Measurements from ENCODE around the gene PRUNE2. TPM values are rescaled to one million over a fixed set of nuclear protein-coding genes. Genes with fewer than 3 reads are reported as not detected.
A peak's percentile ranks its signal among the peaks of the same experiment; 100 is the strongest.

Gene PRUNE2
- total and polyA plus RNA-seq, 9 donors: 9.1 to 16.4 (median 11.9) TPM

DNA sequence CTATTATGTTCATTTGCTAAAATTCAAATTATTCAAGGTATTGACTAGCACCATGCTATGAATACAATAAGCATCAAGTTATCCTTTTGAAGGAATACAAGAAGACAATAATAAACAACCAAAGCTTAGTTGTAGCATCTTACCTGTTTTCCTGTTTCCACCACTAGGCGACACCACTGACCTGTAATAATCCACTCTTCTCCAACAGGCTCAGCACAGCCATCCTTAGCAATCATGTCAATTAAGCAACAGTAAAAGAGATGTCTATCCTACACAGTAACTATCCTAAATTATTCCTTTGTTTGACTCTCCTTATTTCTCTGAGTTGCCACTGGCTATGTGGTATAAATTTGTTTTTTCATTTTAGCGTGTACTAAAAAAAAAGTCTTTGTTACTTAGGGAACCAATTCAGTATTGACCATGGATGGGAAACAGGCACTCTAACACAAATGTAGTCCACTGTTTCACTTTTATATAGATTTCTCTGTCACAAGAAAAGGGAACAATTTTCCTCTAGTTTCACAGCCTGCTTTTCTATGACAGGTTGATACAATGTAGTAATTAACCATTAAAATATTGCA lies 95.4 kb downstream of the PRUNE2 start:
- H3K4me1 ChIP-seq (ENCODE audit: control insufficient read depth, insufficient read depth, low read length): no peaks in the 10 kb centered on the region
- no peaks in the 10 kb centered on the region for H3K27me3 ChIP-seq (ENCODE audit: control insufficient read depth, insufficient read depth, low read length)
- no peaks in the 10 kb centered on the region for H3K36me3 ChIP-seq (ENCODE audit: control insufficient read depth, insufficient read depth, low read length)
- no peaks in the 10 kb centered on the region for H3K9me3 ChIP-seq (replicated peaks; ENCODE audit: control insufficient read depth, low read depth, low read length)
- no peak overlapping the region for H3K4me3 ChIP-seq (ENCODE audit: low read length)
- peak; percentile 55 for DNase-seq
- WGBS (ENCODE audit: insufficient coverage): 0% methylated on average over 1 of the region's 2 CpGs
- no peak overlapping the region for H3K27ac ChIP-seq (ENCODE audit: low read length)

DNA sequence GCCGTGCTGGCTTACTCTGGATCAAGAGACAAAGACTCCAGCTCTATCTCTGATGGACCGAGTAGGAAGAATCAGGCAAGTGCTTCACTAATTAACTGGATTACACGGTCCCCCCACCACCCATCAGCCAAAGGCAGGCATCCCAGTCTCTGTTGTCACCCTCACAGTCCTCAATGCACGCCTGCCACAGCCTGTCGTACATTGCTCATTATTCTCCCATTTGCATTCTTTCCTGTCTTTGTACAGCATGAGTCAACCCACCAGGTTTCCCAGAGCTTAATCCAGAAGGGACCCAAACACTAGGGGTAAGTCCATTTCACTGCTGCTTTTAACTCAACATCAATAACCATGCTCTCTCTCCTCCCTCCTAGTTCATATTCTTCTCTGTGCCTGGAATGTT lies 97.3 kb downstream of the PRUNE2 start:
- Histone ChIP-seq H3K27ac (ENCODE audit: low read length) (no peak overlapping the region), H3K9me3 (replicated peaks; ENCODE audit: control insufficient read depth, low read depth, low read length) (no peaks in the 10 kb centered on the region), H3K27me3 (ENCODE audit: control insufficient read depth, insufficient read depth, low read length) (no peaks in the 10 kb centered on the region), H3K4me3 (ENCODE audit: low read length) (no peak overlapping the region), H3K4me1 (ENCODE audit: control insufficient read depth, insufficient read depth, low read length) (no peaks in the 10 kb centered on the region), H3K36me3 (ENCODE audit: control insufficient read depth, insufficient read depth, low read length) (no peaks in the 10 kb centered on the region)
- DNase-seq: no peak
- 58% methylated on average over 5 of the region's 5 CpGs for WGBS (ENCODE audit: insufficient coverage)

DNA sequence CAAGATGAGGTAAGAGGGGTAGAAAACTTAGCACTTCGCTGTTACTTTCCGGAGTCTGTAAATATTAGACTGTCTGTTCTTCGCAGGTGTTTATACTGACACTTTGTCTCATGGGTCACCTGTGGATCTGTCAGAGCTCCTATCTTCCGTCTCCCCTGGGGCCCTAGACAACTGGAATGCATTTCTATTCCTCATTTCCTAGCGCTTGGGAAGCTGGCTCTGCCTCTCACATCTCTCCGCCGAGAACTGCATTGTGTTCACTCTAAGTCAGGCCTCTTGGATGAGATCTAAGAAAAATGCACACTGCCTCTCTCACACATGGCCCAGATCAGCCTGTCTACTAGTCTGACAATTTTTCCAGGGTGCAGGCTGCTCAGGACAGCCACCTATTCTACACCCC lies 102.2 kb downstream of the PRUNE2 start:
- no peak for DNase-seq
- H3K36me3 ChIP-seq (ENCODE audit: control insufficient read depth, insufficient read depth, low read length): no peaks in the 10 kb centered on the region
- no peak overlapping the region for H3K4me3 ChIP-seq (ENCODE audit: low read length)
- no peaks in the 10 kb centered on the region for H3K9me3 ChIP-seq (replicated peaks; ENCODE audit: control insufficient read depth, low read depth, low read length)
- H3K4me1 ChIP-seq (ENCODE audit: control insufficient read depth, insufficient read depth, low read length): no peaks in the 10 kb centered on the region
- no peaks in the 10 kb centered on the region for H3K27me3 ChIP-seq (ENCODE audit: control insufficient read depth, insufficient read depth, low read length)
- no peak overlapping the region for H3K27ac ChIP-seq (ENCODE audit: low read length)
- WGBS (ENCODE audit: insufficient coverage): 76% methylated on average over 7 of the region's 7 CpGs

DNA sequence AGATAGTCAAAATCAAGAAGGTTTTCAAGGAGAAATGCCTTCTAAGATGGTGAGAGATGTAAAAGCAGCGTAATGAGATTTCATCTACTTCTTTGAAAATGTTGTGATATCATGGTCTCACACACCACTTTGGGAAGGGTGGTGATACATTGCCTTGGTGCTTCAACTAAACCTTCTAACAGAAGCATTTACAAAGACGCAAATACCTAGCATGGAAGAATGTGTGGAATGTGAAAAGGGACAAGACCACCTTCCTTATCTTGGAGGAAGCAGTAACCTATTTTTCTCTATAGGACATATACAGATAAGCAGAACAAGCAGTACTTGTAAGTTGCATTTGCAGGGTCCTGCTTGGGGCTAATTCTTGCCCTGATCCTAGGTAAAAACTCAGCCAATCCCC lies 102.8 kb downstream of the PRUNE2 start:
- Histone ChIP-seq H3K27me3 (ENCODE audit: control insufficient read depth, insufficient read depth, low read length) (no peaks in the 10 kb centered on the region), H3K27ac (ENCODE audit: low read length) (no peak overlapping the region), H3K9me3 (replicated peaks; ENCODE audit: control insufficient read depth, low read depth, low read length) (no peaks in the 10 kb centered on the region), H3K36me3 (ENCODE audit: control insufficient read depth, insufficient read depth, low read length) (no peaks in the 10 kb centered on the region), H3K4me3 (ENCODE audit: low read length) (no peak overlapping the region), H3K4me1 (ENCODE audit: control insufficient read depth, insufficient read depth, low read length) (no peaks in the 10 kb centered on the region)
- WGBS (ENCODE audit: insufficient coverage): no CpG with 5 or more reads among the region's 2 CpGs
- DNase-seq: no peak

DNA sequence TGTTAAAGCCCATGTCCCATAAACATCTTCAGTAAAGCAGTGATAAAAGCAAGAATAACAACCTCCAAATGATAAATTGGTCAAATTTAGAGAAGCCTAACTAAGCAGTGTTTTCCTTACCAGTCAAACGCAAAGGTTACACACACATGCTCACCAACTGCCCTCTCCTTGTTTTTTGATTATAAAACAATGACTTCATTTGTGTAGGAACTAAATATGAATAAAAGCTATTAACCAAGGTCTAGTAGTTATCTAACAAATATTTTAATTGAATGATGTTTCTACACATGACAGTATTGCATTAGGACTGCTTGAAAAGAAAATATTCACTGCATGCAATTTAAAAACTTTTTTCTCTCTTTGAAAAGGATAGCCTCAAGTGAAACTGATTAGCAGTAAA lies 105.0 kb downstream of the PRUNE2 start:
- H3K9me3 ChIP-seq (replicated peaks; ENCODE audit: control insufficient read depth, low read depth, low read length): no peaks in the 10 kb centered on the region

DNA sequence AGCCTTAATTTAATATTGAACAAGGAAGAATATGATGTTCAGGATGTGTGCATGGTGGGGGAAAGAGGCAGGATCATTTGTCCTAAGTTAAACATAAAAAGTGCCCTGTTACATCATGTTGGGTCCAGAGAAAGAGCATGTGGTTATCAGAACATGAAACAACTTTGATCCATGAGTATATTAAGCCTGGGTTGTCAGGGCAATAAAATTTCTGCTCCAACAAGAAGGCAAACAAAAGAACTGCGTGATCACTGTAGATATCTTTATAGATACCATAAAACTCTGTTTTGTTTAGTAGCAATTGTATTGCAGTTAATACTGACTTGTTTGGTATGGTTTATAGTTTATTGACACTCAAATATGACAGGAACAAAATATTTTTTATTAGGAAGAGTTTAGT lies 106.4 kb downstream of the PRUNE2 start:
- no CpG with 5 or more reads among the region's 1 CpG for WGBS (ENCODE audit: insufficient coverage)
- Histone ChIP-seq H3K27ac (ENCODE audit: low read length) (no peak overlapping the region), H3K4me3 (ENCODE audit: low read length) (no peak overlapping the region), H3K27me3 (ENCODE audit: control insufficient read depth, insufficient read depth, low read length) (peaks cover 2% of the 10 kb centered on the region), H3K4me1 (ENCODE audit: control insufficient read depth, insufficient read depth, low read length) (no peaks in the 10 kb centered on the region), H3K9me3 (replicated peaks; ENCODE audit: control insufficient read depth, low read depth, low read length) (no peaks in the 10 kb centered on the region), H3K36me3 (ENCODE audit: control insufficient read depth, insufficient read depth, low read length) (no peaks in the 10 kb centered on the region)
- DNase-seq: no peak

More for the DNA sequence above, 105.0 kb downstream of the PRUNE2 start:
- Histone ChIP-seq H3K27ac (ENCODE audit: low read length) (no peak overlapping the region), H3K27me3 (ENCODE audit: control insufficient read depth, insufficient read depth, low read length) (peaks cover 2% of the 10 kb centered on the region), H3K4me3 (ENCODE audit: low read length) (no peak overlapping the region), H3K36me3 (ENCODE audit: control insufficient read depth, insufficient read depth, low read length) (no peaks in the 10 kb centered on the region), H3K4me1 (ENCODE audit: control insufficient read depth, insufficient read depth, low read length) (no peaks in the 10 kb centered on the region)
- no CpG with 5 or more reads among the region's 1 CpG for WGBS (ENCODE audit: insufficient coverage)
- no peak for DNase-seq

DNA sequence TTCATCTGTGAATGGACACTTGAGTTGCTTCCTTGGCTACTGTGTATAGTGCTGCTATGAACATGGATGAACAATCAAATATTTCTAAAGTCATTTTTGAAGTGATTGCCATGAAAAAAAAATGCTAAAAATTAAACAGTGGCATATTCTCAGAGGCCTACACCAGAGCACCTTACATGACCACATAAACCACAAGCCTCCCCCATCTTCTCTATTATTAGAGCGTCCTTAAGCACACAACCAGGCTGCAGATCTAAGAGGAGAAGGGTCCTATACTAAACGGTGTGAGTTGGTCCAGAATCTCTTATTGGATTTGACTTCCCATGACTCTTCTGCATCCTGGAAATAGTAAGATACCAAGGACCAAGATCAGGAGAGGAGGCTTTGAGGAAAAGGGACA lies 107.4 kb downstream of the PRUNE2 start:
- no CpG with 5 or more reads among the region's 2 CpGs for WGBS (ENCODE audit: insufficient coverage)
- no peaks in the 10 kb centered on the region for H3K9me3 ChIP-seq (replicated peaks; ENCODE audit: control insufficient read depth, low read depth, low read length)
- DNase-seq: no peak
- no peaks in the 10 kb centered on the region for H3K4me1 ChIP-seq (ENCODE audit: control insufficient read depth, insufficient read depth, low read length)
- no peak overlapping the region for H3K4me3 ChIP-seq (ENCODE audit: low read length)
- no peak overlapping the region for H3K27ac ChIP-seq (ENCODE audit: low read length)
- peaks cover 2% of the 10 kb centered on the region for H3K27me3 ChIP-seq (ENCODE audit: control insufficient read depth, insufficient read depth, low read length)
- no peaks in the 10 kb centered on the region for H3K36me3 ChIP-seq (ENCODE audit: control insufficient read depth, insufficient read depth, low read length)

DNA sequence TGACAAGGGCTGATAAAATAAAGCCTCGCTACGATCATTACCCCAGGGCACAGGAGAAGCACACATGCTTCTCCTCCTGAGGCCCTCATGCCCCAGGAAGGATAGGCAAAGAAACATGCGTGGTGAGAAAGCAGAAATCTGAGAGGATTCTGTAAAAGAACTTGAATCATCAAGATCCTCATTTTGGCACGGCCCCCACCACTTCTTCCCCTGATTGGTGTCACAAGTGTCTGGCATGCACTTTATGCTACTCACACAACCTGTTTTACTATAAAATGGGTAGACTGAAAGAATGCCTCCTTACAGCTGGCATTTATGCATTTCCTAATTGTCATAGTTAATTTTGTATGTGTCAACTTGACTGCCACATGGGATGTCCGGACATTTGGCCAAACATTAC lies 109.6 kb downstream of the PRUNE2 start:
- Histone ChIP-seq H3K27me3 (ENCODE audit: control insufficient read depth, insufficient read depth, low read length) (peaks cover 2% of the 10 kb centered on the region), H3K9me3 (replicated peaks; ENCODE audit: control insufficient read depth, low read depth, low read length) (no peaks in the 10 kb centered on the region), H3K4me1 (ENCODE audit: control insufficient read depth, insufficient read depth, low read length) (no peaks in the 10 kb centered on the region), H3K4me3 (ENCODE audit: low read length) (no peak overlapping the region), H3K27ac (ENCODE audit: low read length) (no peak overlapping the region), H3K36me3 (ENCODE audit: control insufficient read depth, insufficient read depth, low read length) (no peaks in the 10 kb centered on the region)
- no peak for DNase-seq
- no CpG with 5 or more reads among the region's 5 CpGs for WGBS (ENCODE audit: insufficient coverage)

DNA sequence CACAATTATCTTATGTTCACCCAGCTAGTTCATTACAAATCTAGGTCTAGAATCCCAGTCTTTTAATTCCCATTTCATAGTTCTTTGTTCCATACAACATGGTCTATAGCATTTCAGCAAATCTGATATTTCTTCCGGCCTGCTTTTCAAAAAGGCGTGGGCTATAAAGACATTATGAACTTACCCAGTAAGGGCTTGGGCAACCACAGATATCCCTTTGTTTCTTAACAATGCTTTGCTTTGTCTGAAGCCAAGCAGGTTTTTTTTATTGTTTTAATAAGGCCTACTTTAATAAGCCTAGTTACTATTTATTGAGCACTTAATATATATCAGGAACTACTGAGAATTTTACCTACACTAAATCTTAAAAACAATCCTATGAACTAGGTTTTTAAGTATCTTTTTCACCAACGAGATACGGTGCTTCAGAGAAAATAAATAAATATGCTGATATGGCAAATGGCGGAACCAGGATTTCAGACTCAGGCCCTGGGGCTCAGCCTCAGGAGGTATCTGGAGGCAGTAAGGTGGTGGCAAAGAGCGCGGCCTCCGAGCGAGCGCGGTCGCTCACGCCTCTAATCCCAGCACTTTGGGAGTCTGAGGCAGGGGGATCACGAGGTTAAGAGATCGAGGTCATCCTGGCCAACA lies 112.0 kb downstream of the PRUNE2 start:
- Histone ChIP-seq H3K9me3 (replicated peaks; ENCODE audit: control insufficient read depth, low read depth, low read length) (no peaks in the 10 kb centered on the region), H3K4me1 (ENCODE audit: control insufficient read depth, insufficient read depth, low read length) (no peaks in the 10 kb centered on the region), H3K27ac (ENCODE audit: low read length) (no peak overlapping the region), H3K36me3 (ENCODE audit: control insufficient read depth, insufficient read depth, low read length) (no peaks in the 10 kb centered on the region), H3K4me3 (ENCODE audit: low read length) (no peak overlapping the region), H3K27me3 (ENCODE audit: control insufficient read depth, insufficient read depth, low read length) (peaks cover 2% of the 10 kb centered on the region)
- no peak for DNase-seq
- 95% methylated on average over 11 of the region's 15 CpGs for WGBS (ENCODE audit: insufficient coverage)

DNA sequence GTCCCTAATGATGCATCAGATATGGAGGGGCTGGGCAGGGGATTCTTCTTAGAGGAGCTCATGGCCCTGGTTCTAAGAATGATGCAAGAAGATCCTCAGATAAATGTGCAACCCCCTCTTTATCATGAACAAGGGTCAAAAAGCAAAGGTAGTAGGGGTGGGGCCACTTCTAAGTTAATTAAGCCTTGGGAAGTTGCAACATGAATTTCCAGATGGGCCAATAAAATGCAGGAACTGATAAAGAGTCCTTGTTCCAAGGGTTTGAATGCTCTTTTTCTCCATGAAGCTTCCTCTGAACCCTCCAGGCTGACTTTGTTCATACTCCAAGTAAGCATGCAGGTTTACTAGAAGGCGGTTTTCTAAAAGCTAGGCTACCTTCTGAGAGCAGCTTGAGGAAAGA lies 116.1 kb downstream of the PRUNE2 start:
- no peaks in the 10 kb centered on the region for H3K9me3 ChIP-seq (replicated peaks; ENCODE audit: control insufficient read depth, low read depth, low read length)
- no peak overlapping the region for H3K27ac ChIP-seq (ENCODE audit: low read length)
- no peaks in the 10 kb centered on the region for H3K27me3 ChIP-seq (ENCODE audit: control insufficient read depth, insufficient read depth, low read length)
- H3K36me3 ChIP-seq (ENCODE audit: control insufficient read depth, insufficient read depth, low read length): no peaks in the 10 kb centered on the region
- WGBS (ENCODE audit: insufficient coverage): 80% methylated on average over 1 of the region's 1 CpG
- H3K4me3 ChIP-seq (ENCODE audit: low read length): no peak overlapping the region
- no peak for DNase-seq
- H3K4me1 ChIP-seq (ENCODE audit: control insufficient read depth, insufficient read depth, low read length): no peaks in the 10 kb centered on the region

DNA sequence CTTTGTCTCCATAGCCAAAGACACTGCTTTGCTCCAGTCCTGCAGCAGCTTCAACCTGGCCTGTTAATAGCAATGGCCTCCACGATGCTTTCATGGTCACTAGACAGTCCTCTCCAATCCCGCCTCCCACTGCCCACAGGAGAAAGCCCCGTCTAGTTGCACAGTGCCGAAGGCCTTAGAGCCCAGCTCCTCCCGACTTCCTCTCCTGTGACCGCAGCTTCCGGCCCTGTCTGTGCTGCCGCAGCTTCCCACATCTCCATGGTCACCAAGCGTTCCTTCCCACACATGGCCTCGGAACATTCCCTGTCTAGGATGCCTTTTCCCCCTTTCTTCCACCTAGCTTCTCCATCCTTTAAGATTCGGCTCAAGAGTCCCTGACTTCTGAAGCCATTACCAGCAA lies 118.2 kb downstream of the PRUNE2 start:
- Histone ChIP-seq H3K27ac (ENCODE audit: low read length) (no peak overlapping the region), H3K4me3 (ENCODE audit: low read length) (no peak overlapping the region), H3K36me3 (ENCODE audit: control insufficient read depth, insufficient read depth, low read length) (no peaks in the 10 kb centered on the region), H3K9me3 (replicated peaks; ENCODE audit: control insufficient read depth, low read depth, low read length) (no peaks in the 10 kb centered on the region), H3K4me1 (ENCODE audit: control insufficient read depth, insufficient read depth, low read length) (no peaks in the 10 kb centered on the region), H3K27me3 (ENCODE audit: control insufficient read depth, insufficient read depth, low read length) (no peaks in the 10 kb centered on the region)
- 83% methylated on average over 11 of the region's 11 CpGs for WGBS (ENCODE audit: insufficient coverage)
- DNase-seq: no peak

Measured in muscle of leg (tissue), 11 donors.